H9 (cell line): ENCODE measurements around the gene APOA4. TPM values are rescaled to one million over a fixed set of nuclear protein-coding genes. Genes with fewer than 3 reads are reported as not detected.

Experiments
- DNase-seq: peaks from one replicate; pipeline ENCODE4 v3.0.0-alpha.2; 2017
- H2AFZ ChIP-seq: one replicate; pipeline ENCODE4 v1.6.1; 2013; ENCODE audit warnings: mild to moderate bottlenecking, low read length, control low read depth, moderate library complexity
- H2AK5ac ChIP-seq: 2 replicates; pipeline ENCODE4 v1.6.1; 2013; ENCODE audit warnings: low read length, control low read depth, mixed read lengths; ENCODE audit not compliant: insufficient read length
- H2BK120ac ChIP-seq: one replicate; pipeline ENCODE4 v1.6.1; 2013; ENCODE audit warnings: low read depth, mild to moderate bottlenecking, low read length, control low read depth, inconsistent platforms; ENCODE audit not compliant: poor library complexity, severe bottlenecking
- H2BK12ac ChIP-seq: 2 replicates; pipeline ENCODE4 v1.6.1; 2013; ENCODE audit warnings: low read length, control low read depth, mixed read lengths, low read depth; ENCODE audit not compliant: insufficient read length
- H2BK15ac ChIP-seq: 2 replicates; pipeline ENCODE4 v1.6.1; 2013; ENCODE audit warnings: low read depth, low read length, control low read depth
- H2BK20ac ChIP-seq: one replicate; pipeline ENCODE4 v1.6.1; 2013; ENCODE audit warnings: low read depth, mild to moderate bottlenecking, low read length, control low read depth, inconsistent platforms; ENCODE audit not compliant: poor library complexity, severe bottlenecking
- H2BK5ac ChIP-seq: 2 replicates; pipeline ENCODE4 v1.6.1; 2013; ENCODE audit warnings: low read length, control low read depth, mixed read lengths; ENCODE audit not compliant: insufficient read length
- H3K14ac ChIP-seq: 2 replicates; pipeline ENCODE4 v1.6.1; 2013; ENCODE audit warnings: low read length, control low read depth; ENCODE audit not compliant: insufficient read depth
- H3K18ac ChIP-seq: 2 replicates; pipeline ENCODE4 v1.6.1; 2013; ENCODE audit warnings: low read depth, mild to moderate bottlenecking, mixed read lengths, low read length, control low read depth; ENCODE audit not compliant: insufficient read length
- H3K23ac ChIP-seq: 2 replicates; pipeline ENCODE4 v1.6.1; 2013; ENCODE audit warnings: low read length, control low read depth, mixed read lengths, low read depth; ENCODE audit not compliant: insufficient read length
- H3K23me2 ChIP-seq: 2 replicates; pipeline ENCODE4 v1.6.1; 2013; ENCODE audit warnings: low read depth, mild to moderate bottlenecking, mixed read lengths, low read length, control low read depth; ENCODE audit not compliant: insufficient read length, poor library complexity, severe bottlenecking
- H3K27ac ChIP-seq: 2 replicates; pipeline ENCODE4 v1.5.1; 2013; ENCODE audit warnings: low read length, control low read depth, mixed read lengths, low read depth; ENCODE audit not compliant: insufficient read length
- H3K27me3 ChIP-seq: 2 replicates; pipeline ENCODE4 v1.6.1; 2013; ENCODE audit warnings: low read length, control low read depth, inconsistent platforms; ENCODE audit not compliant: insufficient read depth
- H3K4ac ChIP-seq: 2 replicates; pipeline ENCODE4 v1.6.1; 2013; ENCODE audit warnings: low read depth, mild to moderate bottlenecking, control low read depth, inconsistent platforms, low read length, moderate library complexity
- H3K4me1 ChIP-seq: 2 replicates; pipeline ENCODE4 v1.6.1; 2013; ENCODE audit warnings: low read length, control low read depth, inconsistent platforms; ENCODE audit not compliant: insufficient read depth
- H3K4me2 ChIP-seq: 2 replicates; pipeline ENCODE4 v1.6.1; 2013; ENCODE audit warnings: low read length, control low read depth, mixed read lengths; ENCODE audit not compliant: insufficient read length, insufficient read depth
- H3K56ac ChIP-seq: 2 replicates; pipeline ENCODE4 v1.6.1; 2013; ENCODE audit warnings: low read depth, mild to moderate bottlenecking, mixed read lengths, low read length, control low read depth; ENCODE audit not compliant: insufficient read length
- H3K79me1 ChIP-seq: 2 replicates; pipeline ENCODE4 v1.6.1; 2013; ENCODE audit warnings: low read depth, mild to moderate bottlenecking, moderate library complexity, low read length, control low read depth, inconsistent platforms; ENCODE audit not compliant: insufficient read depth, poor library complexity, severe bottlenecking
- H3K79me2 ChIP-seq: 2 replicates; pipeline ENCODE4 v1.6.1; 2013; ENCODE audit warnings: low read length, control low read depth, inconsistent platforms; ENCODE audit not compliant: insufficient read depth
- H3K9ac ChIP-seq: 2 replicates; pipeline ENCODE4 v1.6.1; 2013; ENCODE audit warnings: low read length, control low read depth, mixed read lengths; ENCODE audit not compliant: insufficient read length; ENCODE audit errors: extremely low read depth
- H3K9me3 ChIP-seq: one replicate; pipeline ENCODE4 v1.6.1; 2013; ENCODE audit warnings: low read depth, low read length, inconsistent platforms; ENCODE audit not compliant: control insufficient read depth
- H3T11ph ChIP-seq: one replicate; pipeline ENCODE4 v1.6.1; 2013; ENCODE audit warnings: mild to moderate bottlenecking, low read length, control low read depth, inconsistent platforms
- H4K20me1 ChIP-seq: one replicate; pipeline ENCODE4 v1.6.1; 2013; ENCODE audit not compliant: control insufficient read depth, insufficient read length, insufficient read depth
- H4K5ac ChIP-seq: 2 replicates; pipeline ENCODE4 v1.6.1; 2013; ENCODE audit warnings: low read depth, mild to moderate bottlenecking, mixed read lengths, low read length, control low read depth; ENCODE audit not compliant: insufficient read length
- H4K8ac ChIP-seq: replicated peaks from 2 replicates; pipeline ENCODE4 v1.6.1; 2013; ENCODE audit warnings: low read length, control low read depth, mixed read lengths, low read depth; ENCODE audit not compliant: insufficient read length
- H4K91ac ChIP-seq: 2 replicates; pipeline ENCODE4 v1.6.1; 2013; ENCODE audit warnings: low read depth, mild to moderate bottlenecking, moderate library complexity, mixed read lengths, low read length, control low read depth; ENCODE audit not compliant: insufficient read length
- H3K27ac Mint-ChIP-seq, 3 experiments: 2 replicates in 2 of 3; 3 replicates in 1 of 3; pipeline ENCODE4 v1.8.0; 2020 to 2021; ENCODE audit warnings: mixed read lengths in 3 of 3, mild to moderate bottlenecking in 1 of 3, moderate library complexity in 1 of 3
- H3K27me3 Mint-ChIP-seq: 2 replicates; pipeline ENCODE4 v1.8.0; 2021; ENCODE audit warnings: low read depth, mild to moderate bottlenecking, moderate library complexity, mixed read lengths
- H3K36me3 Mint-ChIP-seq, 3 experiments: 2 replicates in 2 of 3; 3 replicates in 1 of 3; pipeline ENCODE4 v1.8.0; 2020 to 2021; ENCODE audit warnings: low read depth in 3 of 3, mixed read lengths in 3 of 3; ENCODE audit not compliant: insufficient read depth in 1 of 3
- H3K4me1 Mint-ChIP-seq, 2 experiments: 2 replicates each; pipeline ENCODE4 v1.8.0; 2020; ENCODE audit warnings: mixed read lengths in 2 of 2
- H3K4me3 Mint-ChIP-seq, 2 experiments: 2 replicates in 1 of 2; 3 replicates in 1 of 2; pipeline ENCODE4 v1.8.0; 2020 to 2021; ENCODE audit warnings: mild to moderate bottlenecking in 2 of 2, mixed read lengths in 2 of 2, moderate library complexity in 1 of 2
- H3K9me3 Mint-ChIP-seq, 2 experiments: 2 replicates in 1 of 2; 3 replicates in 1 of 2; pipeline ENCODE4 v1.8.0; 2020; ENCODE audit warnings: mild to moderate bottlenecking in 2 of 2, mixed read lengths in 2 of 2, moderate library complexity in 1 of 2
- WGBS: extraction: QIAGEN DNeasy Blood & Tissue Kit; methylation state at CpG from one replicate; pipeline ENCODE4 v1.1.7; 2013; ENCODE audit warnings: missing lambda C conversion rate, low lambda C conversion rate, mixed read lengths; ENCODE audit not compliant: insufficient read length; ENCODE audit errors: extremely low coverage; 5-methylcytosine and 5-hydroxymethylcytosine counted together
- total RNA-seq: library from RNA; stranded (reverse); gene quantifications from 2 replicates; pipeline ENCODE4 v1.2.1, GENCODE V29; 2021
- TF ChIP-seq, protein P1 (sequence below): fragments of 200-600 bp; sonication (generic); conservative IDR thresholded peaks from 3 replicates; pipeline ENCODE4 v1.8.0; 2021; ENCODE audit warnings: antibody characterized with exemption, mild to moderate bottlenecking

Gene APOA4
- total RNA-seq, 1 experiment from 2014 or later, result not detected

DNA sequence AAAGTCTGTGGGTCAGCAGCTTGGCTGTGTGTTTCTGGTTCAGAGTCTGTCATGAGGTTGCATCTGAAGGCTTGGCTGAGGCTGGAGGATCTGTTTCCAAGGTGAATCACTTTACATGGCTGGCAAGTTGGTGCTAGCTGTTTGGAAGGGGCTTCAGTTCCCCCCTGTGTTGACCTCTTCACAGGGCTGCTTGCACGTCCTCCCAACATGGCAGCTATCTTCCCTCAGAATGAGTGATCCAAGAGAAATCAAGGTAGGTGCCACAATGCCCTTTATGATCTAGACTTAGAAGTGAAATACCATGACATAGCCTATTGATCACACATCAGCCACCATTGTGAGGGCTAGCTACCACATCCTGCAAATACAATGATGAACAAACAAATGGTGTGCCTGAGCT lies 9.9 kb downstream of the APOA4 start:
- Histone ChIP-seq H3K79me1 (no peaks in the 10 kb centered on the region), H3K56ac (no peak overlapping the region), H2AFZ (no peak overlapping the region), H2BK5ac (no peak overlapping the region), H3K9me3 (no peaks in the 10 kb centered on the region), H4K5ac (no peak overlapping the region), H3K79me2 (no peaks in the 10 kb centered on the region), H2BK15ac (no peak overlapping the region), H2AK5ac (no peak overlapping the region), H3K4me2 (no peak overlapping the region), H2BK12ac (no peak overlapping the region), H4K91ac (no peak overlapping the region), H3K27me3 (no peaks in the 10 kb centered on the region), H3K18ac (no peak overlapping the region), H3K23me2 (peaks cover 4% of the 10 kb centered on the region), H3K4ac (no peak overlapping the region), H3K23ac (no peak overlapping the region), H4K20me1 (no peaks in the 10 kb centered on the region), H3T11ph (no peak overlapping the region), H3K27ac (no peak overlapping the region), H2BK20ac (no peak overlapping the region), H2BK120ac (no peak overlapping the region), H3K4me1 (no peaks in the 10 kb centered on the region), H3K9ac (no peak overlapping the region), H4K8ac (no peak overlapping the region), H3K14ac (no peak overlapping the region)
- H3K27me3 Mint-ChIP-seq, result peaks cover 12% of the 10 kb centered on the region
- H3K36me3 Mint-ChIP-seq, result no peaks in the 10 kb centered on the region
- H3K4me1 Mint-ChIP-seq, result no peaks in the 10 kb centered on the region
- WGBS, result no CpG with 5 or more reads among the region's 1 CpG
- no peaks in the 10 kb centered on the region for H3K9me3 Mint-ChIP-seq
- no peak overlapping the region for H3K4me3 Mint-ChIP-seq
- no peak for DNase-seq
- H3K27ac Mint-ChIP-seq, result no peak overlapping the region
- TF ChIP-seq, protein P1, sequence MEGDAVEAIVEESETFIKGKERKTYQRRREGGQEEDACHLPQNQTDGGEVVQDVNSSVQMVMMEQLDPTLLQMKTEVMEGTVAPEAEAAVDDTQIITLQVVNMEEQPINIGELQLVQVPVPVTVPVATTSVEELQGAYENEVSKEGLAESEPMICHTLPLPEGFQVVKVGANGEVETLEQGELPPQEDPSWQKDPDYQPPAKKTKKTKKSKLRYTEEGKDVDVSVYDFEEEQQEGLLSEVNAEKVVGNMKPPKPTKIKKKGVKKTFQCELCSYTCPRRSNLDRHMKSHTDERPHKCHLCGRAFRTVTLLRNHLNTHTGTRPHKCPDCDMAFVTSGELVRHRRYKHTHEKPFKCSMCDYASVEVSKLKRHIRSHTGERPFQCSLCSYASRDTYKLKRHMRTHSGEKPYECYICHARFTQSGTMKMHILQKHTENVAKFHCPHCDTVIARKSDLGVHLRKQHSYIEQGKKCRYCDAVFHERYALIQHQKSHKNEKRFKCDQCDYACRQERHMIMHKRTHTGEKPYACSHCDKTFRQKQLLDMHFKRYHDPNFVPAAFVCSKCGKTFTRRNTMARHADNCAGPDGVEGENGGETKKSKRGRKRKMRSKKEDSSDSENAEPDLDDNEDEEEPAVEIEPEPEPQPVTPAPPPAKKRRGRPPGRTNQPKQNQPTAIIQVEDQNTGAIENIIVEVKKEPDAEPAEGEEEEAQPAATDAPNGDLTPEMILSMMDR, result no peak
